HG03025 (cell line): ENCODE data around the gene PLCL1.
"Not testable (repeated sequence)": the region's sequence is repeated elsewhere in the genome, so short reads cannot be mapped to it uniquely, and the experiment has no call there.

ENCODE experiments used
- ATAC-seq: cut with Tn5 transposase; IDR thresholded peaks from one replicate; pipeline ENCODE4 v1.9.1; 2021; ENCODE audit warnings: mild to moderate bottlenecking, moderate library complexity; ENCODE audit not compliant: unreplicated experiment, low FRiP score

Gene PLCL1

DNA sequence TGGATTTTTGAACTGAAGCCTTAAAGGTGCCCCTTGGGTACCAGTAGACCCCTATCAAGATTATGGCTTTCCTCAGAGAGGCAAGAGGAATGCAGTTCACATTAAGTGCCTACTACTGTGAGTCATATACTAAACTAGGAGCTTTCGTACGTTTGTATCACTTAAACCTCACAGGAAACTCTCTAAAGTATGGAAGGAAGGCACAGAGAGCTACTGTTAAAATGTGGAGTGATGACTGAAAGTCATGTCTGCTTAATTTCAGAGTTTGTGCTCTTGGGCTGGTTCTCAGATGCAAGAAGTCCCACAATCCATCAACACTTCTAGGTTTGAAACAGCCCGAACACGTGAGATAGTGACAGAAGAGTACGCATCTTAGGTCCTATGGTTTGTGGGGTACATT is 4.7 kb downstream of the PLCL1 start:
- no peak for ATAC-seq

DNA sequence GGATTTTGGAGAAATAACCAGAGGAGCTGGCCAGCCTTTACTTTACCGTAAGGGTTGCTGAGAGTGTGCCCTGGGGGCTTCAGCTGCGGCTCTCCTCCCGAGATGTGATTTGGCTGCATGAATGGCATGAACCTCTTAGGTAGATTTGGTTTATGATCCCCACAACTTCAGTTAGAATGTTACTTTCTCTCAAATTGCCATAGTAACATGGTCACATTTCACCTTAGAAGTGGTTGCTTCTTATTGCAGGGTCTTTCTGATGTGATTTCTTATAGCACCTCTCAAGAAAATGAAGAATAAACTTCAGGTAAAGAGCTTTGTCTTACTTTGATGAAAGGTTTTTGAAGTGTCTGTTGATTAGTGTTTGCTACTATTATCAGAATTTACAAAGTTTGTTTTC is 5.6 kb downstream of the PLCL1 start:
- ATAC-seq: no peak

DNA sequence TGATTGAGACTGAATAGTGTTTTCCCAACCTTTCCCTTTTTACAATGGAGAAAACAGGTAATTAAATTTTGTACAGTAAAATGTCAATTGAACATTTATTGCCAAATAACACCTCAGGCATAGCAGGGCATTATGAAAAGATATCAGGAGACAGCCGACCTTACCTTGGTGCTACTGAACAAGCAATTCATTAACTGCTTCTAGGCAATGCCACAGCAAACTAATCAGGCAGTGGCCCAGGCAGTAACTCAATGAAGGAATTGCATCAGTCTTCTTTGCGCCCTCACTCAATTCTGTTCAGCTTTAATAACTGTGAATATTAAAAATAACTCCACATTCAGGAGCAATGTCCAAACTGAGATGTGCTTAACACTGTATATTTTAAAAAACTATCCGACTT is 6.1 kb downstream of the PLCL1 start:
- no peak for ATAC-seq

DNA sequence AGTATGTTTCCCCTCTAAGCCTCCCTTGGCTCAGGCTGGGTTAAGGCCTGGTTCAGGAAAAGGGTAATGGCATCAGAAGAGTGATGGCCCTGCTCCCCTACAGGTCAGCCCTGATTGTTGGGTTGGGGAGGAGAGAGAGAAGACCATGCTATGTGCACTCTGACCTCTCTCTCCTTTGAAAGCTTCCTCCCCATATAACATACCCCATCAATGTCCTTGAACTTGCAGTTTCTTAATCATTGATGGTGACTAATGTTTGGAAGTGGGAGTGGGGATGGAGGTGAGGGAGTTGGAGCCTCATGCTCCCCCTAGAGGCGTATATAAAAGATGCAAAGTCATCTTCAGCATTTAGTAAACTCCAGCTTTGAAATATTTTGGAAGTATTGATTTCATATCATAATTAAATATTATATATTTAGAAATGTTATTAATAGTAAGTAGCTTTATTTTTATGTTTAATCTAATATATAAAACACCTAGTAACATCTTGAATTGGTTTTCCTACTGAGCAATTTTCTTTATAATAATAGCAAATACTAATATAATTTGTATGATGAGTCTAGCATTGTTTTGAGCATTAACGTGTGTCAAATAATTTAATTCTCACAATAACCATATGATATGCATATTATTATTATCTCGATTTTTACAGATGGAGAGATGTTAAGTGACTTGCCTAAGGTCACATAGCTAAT is 8.8 kb downstream of the PLCL1 start:
- no peak for ATAC-seq

DNA sequence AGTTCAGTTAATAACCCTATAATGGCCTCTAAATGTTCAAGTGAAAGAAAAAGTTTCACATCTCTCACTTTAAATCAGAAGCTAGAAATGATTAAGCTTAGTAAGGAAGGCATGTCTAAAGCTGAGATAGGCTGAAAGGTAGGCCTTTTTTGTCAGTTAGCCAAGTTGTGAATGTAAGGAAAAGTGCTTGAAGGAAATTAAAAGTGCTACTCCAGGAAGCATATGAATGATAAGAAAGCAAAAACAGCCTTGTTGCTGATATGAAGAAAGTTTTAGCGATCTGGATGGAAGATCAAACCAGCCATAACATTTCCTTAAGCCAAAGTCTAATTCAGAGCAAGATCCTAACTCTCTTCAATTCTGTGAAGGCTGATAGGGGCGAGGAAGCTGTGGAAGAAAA is 10.1 kb downstream of the PLCL1 start:
- no peak for ATAC-seq

DNA sequence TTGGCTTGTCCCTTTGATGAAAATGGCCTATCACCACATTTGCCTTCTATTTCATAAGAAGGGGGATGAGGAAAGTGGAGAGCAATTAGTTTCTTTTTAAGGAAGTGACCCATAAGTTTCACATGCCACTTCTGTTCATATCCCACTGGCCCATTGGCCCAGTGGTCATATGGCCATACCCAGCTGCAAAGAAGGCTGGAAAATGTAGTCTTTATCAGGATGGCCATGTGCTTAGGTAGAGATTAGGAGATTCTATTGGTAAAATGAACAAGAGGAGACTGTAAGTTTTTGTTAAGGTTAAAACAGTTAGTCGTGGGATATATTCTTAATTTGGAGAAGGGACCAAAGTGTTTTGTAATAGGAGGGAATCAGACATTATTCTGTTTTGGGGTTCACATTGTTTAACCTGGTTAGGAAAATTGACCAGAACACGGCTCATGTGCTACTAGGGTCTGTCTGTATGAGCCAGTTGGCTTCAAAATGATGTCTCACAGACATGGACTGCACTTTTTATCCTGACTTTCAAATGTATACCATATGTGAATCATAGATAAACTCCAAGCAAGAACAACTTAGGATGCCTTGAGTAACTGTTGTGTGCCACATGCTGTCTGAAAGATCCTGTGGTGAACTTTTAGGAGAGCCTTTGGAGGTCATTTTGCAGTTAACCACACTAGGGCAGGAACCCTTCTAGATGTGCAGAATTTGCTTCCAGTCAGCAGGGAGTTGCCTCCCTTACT is 17.3 kb downstream of the PLCL1 start:
- no peak for ATAC-seq

DNA sequence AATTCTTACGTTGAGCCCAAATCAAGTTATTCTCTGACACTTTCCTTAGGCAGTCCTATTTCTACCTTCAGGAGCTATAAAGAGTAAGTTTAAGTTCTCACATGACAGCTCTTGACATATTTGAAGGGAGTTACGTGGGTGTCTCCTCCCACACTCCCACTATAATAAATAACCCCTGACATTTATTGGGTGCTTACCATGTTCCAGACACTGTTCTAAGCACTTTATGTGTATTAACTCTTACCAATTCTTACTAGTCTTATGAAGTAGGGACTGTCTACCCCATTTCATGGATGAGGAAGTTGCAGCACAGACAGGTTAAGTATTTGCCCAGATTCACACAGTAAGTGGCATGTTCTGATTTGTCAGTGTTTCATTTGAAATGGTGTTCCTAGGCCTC is 17.9 kb downstream of the PLCL1 start:
- ATAC-seq: no peak

DNA sequence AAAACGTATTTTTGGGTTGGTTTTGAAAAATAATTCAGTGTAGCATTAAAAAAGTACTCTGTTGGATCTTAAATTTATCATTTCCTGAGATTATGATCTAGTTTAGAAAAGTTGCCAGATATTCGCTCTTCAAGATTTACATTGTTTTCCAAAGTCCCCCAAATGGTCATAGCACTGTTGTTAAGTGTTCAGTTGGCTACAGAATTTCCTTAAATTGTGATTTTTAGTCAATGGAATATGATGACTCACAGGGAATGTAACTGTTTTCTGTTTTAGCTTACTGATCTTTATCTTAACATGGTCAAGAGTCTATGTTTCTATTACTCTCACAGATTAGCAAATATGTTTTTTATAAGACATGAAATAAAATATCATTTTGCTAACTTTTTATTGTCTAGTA is 23.2 kb downstream of the PLCL1 start:
- ATAC-seq: no peak

DNA sequence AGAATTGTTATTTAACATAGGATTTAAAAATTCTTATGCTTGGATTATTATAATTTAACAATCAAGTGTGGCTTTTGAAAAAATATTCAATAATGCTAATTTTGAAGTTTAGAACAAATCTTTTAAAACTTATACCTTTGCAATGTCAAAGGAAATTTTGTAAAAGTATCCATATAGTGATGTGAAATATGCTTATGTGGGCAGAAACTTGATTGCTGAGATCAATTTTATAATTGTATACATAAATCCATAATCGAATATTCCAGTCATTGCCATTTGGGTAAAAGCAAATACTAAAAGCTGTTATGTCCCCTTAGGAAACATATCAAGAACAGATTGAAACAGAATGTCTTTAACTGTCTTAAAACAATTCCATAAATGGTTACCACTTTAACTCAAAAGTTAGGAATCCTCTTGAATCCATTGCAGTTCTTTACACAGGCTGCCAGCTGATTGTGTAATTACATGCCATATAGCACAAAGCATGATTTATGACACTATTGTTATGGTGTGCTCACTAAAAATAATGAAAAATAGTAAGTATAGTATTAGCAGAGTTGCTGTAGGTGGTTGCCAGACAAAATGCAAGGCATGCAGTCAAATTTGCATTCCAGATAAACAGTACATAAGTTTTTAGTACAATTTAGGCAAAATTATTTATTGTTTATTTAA is 24.2 kb downstream of the PLCL1 start:
- ATAC-seq: no peak

DNA sequence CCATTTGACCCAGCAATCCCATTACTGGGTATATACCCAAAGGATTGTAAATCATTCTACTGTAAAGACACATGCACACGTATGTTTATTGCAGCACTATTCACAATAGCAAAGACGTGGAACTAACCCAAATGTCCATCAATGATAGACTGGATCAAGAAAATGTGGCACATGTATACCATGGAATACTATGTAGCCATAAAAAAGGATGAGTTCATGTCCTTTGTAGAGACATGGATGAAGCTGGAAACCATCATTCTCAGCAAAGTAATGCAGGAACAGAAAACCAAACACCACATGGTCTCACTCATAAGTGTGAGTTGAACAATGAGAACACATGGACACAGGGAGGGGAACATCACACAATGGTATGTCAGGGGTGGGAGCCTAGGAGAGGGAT is 30.4 kb downstream of the PLCL1 start:
- not testable (repeated sequence) for ATAC-seq

DNA sequence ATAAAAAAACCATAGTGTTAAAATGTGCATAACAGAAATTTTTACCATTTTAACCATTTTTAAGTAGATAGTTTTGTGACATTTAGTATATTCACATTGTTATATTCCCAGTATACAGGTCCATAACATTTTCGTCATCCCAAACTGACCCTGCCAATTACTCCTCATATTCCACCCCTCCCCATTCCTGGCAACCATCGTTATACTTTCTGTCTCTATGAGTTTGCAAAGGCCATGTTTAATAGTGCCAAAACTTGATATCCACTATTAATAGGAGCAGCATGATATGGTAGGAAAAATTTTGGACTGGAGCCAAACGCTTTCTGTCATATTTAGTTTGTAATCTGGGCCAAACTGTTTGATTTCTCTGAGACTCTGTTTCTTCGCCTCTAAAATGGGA is 30.9 kb downstream of the PLCL1 start:
- no peak for ATAC-seq

DNA sequence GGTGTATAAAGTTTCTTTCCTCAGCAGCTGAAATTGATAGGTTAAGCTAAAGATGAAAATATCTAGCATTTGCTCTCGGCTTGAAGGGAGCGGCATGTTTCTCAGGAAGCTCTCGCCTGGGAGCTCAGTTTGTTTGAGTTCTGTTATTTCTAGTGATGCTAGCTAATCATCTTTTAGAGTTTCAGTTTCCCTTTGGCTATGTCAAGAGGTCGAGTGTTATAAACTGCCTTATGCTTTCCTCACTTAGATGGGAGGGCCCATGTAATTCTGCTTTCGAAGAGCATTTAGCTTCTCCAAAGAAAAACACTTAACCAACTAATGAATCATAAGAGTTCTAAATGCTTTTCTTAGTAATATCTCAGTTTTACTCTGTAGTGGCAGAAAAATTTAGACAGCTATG is 33.6 kb downstream of the PLCL1 start:
- peak; percentile 97 for ATAC-seq

DNA sequence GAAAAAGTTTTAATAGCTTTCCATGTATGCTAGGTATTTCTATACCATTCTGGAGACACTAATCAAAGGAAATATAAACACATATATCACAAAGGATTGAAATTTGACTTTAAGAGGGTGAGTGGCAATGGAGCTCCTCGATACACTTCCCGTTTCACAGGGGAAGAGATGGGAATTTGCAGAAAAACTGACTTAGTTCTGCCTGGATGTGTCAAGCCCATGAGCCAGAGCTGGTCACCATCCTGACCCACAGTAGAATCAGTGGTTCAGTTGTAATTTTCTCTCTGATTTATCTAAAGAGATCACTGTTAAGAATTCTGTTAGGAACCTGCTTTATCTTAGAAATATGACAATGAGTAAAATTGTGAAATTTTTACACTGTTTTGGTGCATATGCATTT is 34.2 kb downstream of the PLCL1 start:
- no peak for ATAC-seq

DNA sequence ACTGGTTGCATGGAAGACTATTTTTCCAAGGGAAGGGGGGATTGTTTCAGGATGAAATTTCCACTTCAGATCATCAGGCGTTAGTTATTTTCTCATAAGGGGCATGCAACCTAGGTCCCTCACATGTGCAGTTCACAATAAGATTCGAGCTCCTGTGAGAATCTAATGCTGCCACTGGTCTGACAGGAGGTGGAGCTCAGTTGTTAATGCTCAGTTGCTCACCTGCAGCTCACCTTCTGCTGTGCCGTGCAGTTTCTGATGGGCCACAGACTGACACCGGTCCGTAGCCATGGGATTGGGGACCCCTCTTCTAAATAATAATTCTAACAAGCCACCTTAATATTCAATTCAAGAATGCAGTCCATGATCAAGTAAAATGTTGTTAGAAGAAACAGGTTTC is 34.9 kb downstream of the PLCL1 start:
- ATAC-seq: no peak

DNA sequence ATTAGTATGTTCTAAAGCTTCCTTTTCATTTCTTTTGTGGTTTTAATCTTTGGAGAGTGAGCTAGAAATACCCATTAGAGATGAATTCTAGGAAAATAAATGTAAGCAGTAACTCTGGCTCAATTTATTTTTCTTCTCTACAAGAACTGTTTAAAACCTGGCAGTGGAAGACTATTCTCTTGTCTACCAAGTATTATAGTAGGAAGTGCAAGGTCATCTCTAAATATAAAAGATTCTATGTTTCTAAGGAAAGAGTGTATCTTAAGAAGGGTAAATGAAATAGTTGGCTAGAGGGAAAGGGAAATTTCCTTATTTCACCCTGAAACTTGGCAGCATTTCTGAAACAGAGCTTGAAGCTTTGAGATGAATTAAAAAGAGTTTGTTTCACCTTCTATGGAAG is 35.5 kb downstream of the PLCL1 start:
- ATAC-seq: no peak

DNA sequence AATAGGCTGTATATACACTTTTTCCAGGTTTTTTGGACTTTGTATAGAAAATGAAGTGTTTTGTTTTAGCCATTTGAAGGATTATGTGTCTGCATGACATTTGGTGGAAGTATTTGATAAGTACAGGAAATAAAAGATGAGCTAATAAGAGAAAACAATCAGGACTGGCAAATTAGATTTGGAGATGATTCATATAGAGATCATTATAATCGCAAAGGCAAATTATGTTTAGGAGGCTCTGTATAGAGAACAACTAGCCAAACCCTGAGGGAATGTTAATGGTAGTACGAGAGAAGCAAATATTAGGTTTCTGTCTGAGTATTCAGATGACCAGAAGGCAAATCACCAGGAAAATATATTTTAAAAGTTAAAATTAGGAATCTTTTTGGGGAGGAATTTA is 41.7 kb downstream of the PLCL1 start:
- no peak for ATAC-seq

DNA sequence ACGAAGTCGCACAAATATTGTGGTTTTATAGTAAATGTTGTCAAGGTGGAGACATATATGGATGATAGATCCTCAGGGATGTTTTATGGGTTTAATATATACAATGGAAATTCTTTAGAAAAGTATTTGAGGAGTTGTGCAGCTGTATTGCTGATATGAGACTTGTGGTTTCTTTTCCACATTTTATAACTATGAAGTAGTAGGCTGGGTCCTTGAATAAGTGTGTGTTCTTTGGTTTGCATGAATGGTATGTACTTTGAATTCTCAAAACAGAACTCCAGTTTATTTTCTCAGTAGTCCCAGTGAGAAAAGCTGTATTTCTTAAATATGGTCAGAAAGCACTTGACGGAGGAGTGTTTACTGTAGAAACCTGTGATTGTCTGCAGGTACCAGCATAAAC is 42.4 kb downstream of the PLCL1 start:
- ATAC-seq: no peak

DNA sequence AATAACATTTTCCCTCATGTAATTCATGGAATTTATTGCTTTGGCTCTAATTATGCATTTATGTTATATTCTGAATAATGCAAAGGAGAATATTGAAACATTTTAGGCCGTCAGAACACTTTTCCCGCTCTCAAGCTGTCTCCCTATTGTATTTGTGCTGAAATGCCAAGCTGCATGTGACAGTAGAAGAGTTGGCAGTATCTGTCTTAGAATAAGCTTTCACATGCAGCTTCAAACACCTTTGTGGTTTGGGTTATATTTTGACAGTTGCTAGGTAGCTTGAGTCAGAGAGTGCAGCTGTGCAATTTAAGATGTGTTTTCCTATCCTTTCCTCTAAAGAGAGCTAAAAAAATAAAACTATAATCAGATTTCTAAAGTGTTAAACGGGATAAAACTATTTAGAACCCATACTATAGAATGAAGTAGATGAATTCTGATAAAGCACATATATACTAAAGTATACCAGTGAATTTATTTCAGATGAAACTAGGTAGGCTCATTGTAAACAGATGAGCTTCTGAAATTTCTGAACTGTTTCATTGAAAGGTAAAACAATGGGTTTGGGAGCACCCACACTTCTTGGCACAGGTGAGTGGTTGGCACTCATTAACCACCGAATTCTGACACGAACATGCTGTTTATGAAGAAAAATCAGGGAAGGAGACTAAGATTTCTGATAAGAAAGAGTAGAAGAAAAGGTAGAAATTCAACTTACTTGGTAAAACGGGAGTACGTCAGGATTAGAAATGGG is 43.4 kb downstream of the PLCL1 start:
- ATAC-seq: no peak

DNA sequence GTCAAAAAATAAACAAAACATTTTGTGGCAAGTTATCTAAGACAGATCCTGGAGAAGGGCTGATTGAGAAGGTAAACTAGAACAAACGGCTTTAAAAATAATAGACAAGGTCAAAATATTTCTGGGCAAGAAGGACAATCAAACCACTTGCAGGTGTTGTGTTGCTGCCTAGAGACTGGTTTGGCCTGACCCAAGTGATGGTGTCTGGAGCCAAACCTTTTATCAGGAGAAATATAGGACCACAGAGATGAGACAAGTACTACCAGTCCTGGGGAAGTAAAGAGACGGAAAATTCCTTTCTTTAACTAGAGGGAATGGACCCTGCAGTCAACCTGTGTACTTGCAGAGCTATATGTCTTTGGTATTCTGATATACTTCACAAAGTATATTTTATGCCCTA is 44.2 kb downstream of the PLCL1 start:
- no peak for ATAC-seq

DNA sequence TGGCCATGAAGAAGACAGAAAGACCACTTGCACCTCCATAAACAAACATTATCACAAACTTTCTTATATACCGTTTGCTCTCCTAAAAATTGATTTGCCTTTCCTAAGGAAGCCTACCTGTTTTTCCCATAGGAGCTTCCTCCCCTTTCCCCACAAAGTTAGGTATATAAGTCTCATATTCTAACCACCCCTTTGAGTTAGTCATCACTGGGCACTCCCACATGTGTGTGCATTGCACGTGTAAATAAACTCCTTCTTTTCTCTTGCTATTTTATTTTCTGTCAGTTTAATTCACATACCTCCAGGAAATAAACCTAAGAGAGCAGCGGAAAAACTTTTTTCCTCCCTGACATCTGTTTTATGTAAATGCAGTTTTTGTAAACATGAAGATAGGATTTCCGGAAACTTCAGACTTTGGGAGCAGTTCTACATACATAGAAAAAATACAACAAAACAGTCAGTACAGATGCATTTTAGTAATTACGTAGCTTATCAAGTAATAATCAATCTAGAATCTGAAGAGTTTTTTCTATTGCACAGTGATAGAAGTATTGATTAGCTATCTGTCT is 46.6 kb downstream of the PLCL1 start:
- no peak for ATAC-seq

DNA sequence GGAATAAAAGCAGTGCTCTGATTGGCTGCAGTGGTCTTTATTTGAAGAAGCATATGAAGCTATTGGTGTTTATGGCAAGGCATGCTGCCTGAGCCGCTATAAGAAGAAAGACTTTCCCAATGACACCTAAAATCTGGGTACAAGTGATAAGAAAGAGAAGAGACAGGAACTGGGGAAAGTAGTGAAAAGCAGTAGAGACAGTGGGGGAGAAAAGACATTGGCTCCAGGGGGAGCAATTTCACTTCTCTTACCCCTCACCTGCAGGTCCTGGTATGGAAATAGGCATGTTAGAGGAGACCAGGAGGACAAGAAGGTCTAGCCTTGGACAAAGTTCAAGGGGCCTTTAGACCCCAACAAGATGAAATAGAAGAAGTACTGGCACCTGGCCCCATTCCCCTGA is 47.1 kb downstream of the PLCL1 start:
- no peak for ATAC-seq
